Right renal pelvis (tissue), 4 donors: ENCODE results near the gene ZSCAN10. TPM values are rescaled to one million over a fixed set of nuclear protein-coding genes. Genes with fewer than 3 reads are reported as not detected.
"Not testable (repeated sequence)": the region's sequence is repeated elsewhere in the genome, so short reads cannot be mapped to it uniquely, and the experiment has no call there.

ENCODE experiments used
- DNase-seq, 4 donors: peaks; one replicate each; pipeline ENCODE4 v3.0.0-alpha.2; 2013; ENCODE audit warnings: low read depth in 4 of 4, low spot score in 3 of 4, missing footprints in 1 of 4
- polyA plus RNA-seq, 4 donors: library from polyadenylated mRNA; unstranded; fragments of 120-200 nt; gene quantifications; one replicate each; pipeline ENCODE4 v1.2.1, GENCODE V29; 2013; ENCODE audit not compliant: insufficient read length in 4 of 4

The ZSCAN10 gene
- polyA plus RNA-seq, 4 donors = 0.11 to 0.12 TPM; not detected in 2

DNA sequence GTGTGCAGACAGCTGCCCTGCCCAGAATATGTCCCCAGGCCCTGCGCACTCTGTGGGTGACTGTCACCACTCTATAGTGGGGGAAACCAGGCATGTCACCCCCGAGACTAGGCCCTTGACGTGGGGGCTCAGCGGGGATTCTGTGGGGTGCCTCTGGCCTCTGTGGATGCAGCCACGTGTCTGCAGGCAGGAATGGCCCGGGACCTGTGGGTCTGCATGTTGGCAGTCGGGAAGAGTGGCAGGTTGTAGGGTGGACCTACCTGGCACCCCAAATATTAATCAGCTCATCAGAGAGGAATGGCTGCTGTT is 32.7 kb downstream of the ZSCAN10 start:
- no peak for DNase-seq

GRCh38 chr16:3065742-3066439 is 33.2 kb downstream of the ZSCAN10 start:
- no peak for DNase-seq

DNA sequence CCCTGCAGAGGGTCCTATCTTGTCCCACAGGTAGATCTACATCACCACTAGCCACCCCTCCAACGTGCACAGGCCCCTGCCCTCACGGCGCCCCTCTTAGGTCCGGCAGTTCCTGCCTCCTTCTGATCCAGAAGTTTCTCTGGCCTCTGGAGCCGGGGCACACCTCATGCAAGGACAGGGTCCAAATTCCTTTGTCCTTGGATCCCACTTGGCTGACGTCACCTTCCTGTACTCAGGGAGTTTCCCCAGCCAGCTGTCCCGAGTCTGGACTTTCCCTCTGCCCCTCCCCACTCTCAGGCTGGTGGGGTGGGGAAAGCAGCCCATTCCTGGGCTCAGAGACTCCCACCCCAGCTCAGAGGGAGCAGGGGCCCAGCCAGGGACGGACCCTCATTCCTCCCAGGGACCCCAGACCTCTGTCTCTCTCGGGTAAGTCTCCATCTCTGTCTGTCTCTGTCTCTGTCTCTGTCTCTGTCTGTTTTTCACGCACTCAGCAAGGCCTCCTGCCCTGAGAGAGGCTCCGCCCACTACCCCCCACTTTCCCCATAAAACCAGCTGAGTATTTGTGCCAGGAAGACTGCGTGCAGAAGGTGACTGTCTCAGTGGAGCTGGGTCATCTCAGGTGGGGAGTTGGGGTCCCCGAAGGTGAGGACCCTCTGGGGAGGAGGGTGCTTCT is 33.9 kb downstream of the ZSCAN10 start, which contains the start of gene IL32:
IL32 (plus strand) TSS at position 572 of the 673 bp plus-strand sequence. CDS start 172 bp downstream, outside the sequence.
- no peak for DNase-seq

DNA sequence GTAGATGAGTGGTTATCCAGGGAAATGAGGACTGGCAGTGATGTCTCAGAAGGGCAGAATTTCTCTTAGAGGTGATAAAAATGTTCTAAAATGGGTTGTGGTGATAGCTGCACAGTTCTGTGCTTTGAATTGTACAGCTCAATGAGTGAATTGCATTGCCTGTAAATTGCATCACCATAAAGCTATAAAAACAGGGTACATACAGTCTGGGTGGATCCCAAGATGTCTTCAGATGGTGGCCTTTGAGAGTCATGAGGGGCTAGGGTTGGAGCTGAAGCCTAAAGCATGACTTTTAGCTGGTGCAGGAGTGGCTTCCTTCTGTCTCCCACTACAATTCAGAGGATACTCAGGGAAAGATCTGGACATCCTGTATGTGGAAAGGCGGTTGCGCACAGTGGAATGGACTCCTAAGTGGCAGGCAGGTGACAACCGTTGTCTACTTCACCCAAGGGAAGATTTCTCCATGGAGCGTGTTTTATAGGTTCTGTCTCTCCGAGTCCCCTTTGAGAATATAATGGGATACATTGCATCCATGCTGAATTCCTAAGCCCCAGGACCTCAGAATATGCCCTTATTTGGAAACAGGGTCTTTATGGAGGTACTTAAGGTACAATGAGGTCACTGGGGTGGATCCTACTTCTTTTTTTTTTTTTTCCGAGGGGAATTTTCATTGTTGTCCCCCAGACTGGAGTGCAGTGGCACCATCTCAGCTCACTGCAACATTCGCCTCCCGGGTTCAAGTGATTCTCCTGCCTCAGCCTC is 35.3 kb downstream of the ZSCAN10 start:
- DNase-seq = no peak

DNA sequence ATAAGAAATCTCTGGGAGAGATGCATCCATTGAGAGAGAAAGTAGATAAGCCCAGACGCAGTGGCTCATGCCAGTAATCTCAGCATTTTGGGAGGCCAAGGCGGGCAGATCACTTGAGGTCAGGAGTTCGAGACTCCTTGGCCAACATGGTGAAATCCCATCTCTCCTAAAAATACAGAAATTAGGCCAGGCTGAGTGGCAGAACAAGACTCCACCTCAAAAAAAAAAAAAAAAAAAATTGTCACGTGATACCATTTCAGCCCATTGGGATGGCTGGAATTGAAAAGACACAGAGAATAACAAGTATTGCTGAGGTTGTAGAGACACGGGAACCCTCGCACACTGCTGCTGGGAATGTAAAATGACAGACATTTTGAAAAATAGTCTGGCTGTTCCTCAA is 36.5 kb downstream of the ZSCAN10 start:
- no peak for DNase-seq

DNA sequence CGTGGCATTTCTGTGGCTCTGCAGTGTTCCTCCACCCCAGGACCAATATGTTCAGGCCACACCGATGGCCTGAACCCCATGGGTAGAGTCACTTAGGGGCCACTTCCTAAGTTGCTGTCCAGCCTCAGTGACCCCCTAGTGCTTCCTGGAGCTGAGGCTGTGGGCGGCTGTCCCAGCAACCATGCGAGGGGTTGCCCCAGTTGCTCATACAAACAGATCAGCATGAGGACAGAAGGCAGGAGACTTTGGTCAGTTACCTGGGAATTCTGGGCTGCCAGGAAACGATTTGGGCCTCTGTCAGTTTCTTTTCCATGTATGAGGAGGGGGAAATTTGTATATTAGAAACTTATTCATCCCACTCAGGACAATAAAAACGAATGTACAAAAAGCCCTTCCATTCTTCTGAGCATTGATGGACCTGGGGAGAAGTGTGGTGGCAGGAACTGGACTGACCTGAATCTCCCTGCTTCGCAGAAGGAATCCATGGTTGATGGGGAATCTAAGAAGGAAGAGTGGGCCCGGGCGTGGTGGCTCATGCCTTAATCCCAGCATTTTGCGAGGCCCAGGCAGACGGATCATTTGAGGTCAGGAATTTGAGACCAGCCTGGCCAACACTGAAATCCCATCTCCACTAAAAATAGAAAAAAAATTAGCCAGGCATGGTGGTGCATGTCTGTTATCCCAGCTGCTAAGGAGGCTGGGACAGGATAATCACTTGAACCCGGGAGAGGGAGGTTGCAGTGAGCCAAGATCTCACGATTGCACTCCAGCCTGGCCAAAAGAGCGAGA is 38.6 kb downstream of the ZSCAN10 start:
- DNase-seq = no peak

GRCh38 chr16:3059723-3060242 is 39.3 kb downstream of the ZSCAN10 start:
- DNase-seq = no peak

GRCh38 chr16:3059041-3059722 is 39.9 kb downstream of the ZSCAN10 start:
- DNase-seq = peak; percentile 79 to 84 (median 83)

GRCh38 chr16:3058139-3059030 is 40.7 kb downstream of the ZSCAN10 start:
- DNase-seq = peak in 1 of 4 donors; percentile 31

DNA sequence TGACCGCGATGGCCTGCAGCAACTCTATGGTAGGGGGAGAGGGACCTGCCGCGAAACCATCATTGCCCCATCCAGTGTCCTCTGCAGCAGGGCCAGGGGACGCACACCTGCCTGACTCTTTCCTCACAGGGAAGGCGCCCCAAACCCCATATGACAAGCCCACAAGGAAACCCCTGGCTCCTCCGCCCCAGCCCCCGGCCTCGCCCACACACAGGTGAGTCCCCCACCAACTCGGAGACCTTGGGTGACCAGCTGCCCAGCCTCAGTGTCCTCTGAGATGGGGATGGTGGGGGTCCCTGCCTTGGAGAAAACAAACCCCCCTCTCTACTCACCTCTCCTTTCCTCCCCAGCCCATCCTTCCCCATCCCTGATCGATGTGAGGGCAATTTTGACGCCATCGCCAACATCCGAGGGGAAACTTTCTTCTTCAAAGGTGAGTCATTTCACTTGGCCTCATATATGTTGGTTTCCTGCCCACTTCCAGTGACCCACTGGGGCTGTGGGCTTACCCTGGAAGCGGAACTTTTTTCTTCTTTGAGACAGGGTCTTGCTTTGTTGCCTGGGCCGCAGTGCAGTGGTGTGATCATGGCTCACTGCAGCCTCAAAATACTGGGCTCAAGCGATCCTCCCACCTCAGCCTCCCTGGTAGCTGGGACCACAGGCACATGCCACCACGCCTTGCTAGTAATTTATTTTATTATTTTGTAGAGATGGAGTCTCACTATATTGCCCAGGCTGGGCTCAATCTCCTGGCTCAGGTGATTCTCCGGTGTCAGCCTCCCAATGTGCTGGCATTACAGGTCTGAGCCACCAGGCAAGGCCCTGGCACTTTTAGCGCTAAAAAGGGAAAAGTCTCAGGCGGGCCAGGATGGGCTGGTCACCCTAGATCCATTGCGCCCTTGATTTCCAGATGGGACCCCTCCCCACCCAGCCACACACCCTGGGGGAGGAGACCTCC is 41.6 kb downstream of the ZSCAN10 start:
- no peak for DNase-seq

DNA sequence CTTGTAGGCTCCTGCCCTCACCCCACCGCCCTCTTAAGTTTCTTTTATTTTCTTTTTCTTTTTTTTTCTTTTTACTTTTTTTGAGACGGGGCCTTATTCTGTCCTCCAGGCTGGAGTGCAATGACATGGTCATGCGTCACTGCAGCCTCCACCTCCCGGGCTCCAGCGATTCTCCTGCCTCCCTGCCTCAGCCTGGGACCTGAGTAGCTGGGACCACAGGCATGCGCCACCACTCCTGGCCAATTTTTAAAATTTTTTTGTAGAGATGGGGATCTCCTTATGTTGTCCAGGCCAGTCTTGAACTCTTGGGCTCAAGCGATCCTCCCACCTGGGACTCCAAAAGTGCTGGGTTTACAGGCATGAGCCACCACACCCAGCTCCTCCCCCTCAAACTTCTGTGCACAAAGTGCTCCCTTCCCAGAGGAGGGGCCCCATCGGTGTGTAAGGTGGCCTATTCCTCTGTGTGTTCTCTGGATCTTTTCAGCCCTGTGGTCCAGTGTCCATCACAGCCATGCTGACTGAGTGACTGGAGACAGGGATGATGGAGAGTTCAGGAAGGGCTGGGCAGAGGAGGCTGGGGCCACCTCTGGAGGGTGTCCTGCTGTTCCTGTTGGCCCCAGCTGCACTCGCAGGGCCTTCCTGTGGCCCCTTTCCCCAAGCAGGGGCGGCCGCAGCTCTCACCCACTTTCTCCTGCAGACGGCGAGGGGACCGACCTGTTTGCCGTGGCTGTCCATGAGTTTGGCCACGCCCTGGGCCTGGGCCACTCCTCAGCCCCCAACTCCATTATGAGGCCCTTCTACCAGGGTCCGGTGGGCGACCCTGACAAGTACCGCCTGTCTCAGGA is 42.5 kb downstream of the ZSCAN10 start:
- no peak for DNase-seq

- DNase-seq = not testable (repeated sequence)
Observed at GRCh38 chr16:3055734-3056115, 43.4 kb downstream of the ZSCAN10 start.

- no peak for DNase-seq
Observed at GRCh38 chr16:3054965-3055733, 43.9 kb downstream of the ZSCAN10 start.

DNA sequence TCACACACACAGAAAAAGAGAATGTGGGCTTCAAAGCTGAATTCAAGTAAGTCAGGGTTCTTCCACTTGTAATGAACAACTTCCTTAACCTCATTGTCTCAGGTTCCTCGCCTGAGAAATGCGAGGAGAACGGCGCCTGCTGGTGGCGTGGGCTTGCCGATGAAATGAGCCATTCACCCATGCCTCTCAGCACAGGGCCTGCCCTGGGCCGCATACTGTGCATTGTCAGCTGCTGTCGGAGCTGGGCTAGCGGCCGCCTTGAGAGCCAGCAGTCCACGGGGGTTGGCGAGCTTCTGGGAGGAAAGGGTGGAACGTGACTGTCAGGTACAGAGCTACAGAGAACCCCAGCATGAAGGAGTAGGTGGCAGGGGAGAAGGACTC is 45.8 kb downstream of the ZSCAN10 start:
- not testable (repeated sequence) for DNase-seq

- not testable (repeated sequence) for DNase-seq
Observed at GRCh38 chr16:3052571-3053329, 46.3 kb downstream of the ZSCAN10 start.
